Ovary (tissue), 9 donors: ENCODE results near the gene CCDC63. TPM values are rescaled to one million over a fixed set of nuclear protein-coding genes. Genes with fewer than 3 reads are reported as not detected.

ENCODE experiments used
- DNase-seq, 5 donors: peaks; one replicate each; pipeline ENCODE4 v3.0.0-alpha.2; 2019 to 2020
- H3K27ac ChIP-seq, 2 donors: fragments of 200-600 bp; one replicate each; pipeline versions ENCODE4 v1.5.1 to v1.8.0; 2019 to 2022
- H3K27me3 ChIP-seq: fragments of 200-600 bp; one replicate; pipeline ENCODE4 v1.8.0; 2022
- H3K36me3 ChIP-seq: fragments of 200-600 bp; sonication (generic); one replicate; pipeline ENCODE4 v1.5.1; 2019
- H3K4me1 ChIP-seq: one replicate; pipeline ENCODE4 v1.8.1; 2013; ENCODE audit warnings: mild to moderate bottlenecking, moderate library complexity; ENCODE audit not compliant: insufficient read depth
- H3K4me3 ChIP-seq: fragments of 200-600 bp; sonication (generic); one replicate; pipeline ENCODE4 v1.5.1; 2017
- H3K9me3 ChIP-seq, 2 donors: fragments of 200-600 bp in 1 of 2; sonication (generic) in 1 of 2; one replicate each; pipeline versions ENCODE4 v1.5.1 to v1.8.1; 2013 to 2019; ENCODE audit warnings: mild to moderate bottlenecking in 1 of 2, moderate library complexity in 1 of 2
- EP300 ChIP-seq: sonication (generic); formaldehyde crosslinking; IDR thresholded peaks from one replicate; pipeline ENCODE4 v1.6.1; 2017; ENCODE audit warnings: antibody characterized with exemption
- POLR2A ChIP-seq: fragments of 450-650 bp; IDR thresholded peaks from one replicate; pipeline ENCODE4 v1.6.1; 2017; ENCODE audit warnings: antibody characterized with exemption, mild to moderate bottlenecking, moderate library complexity
- WGBS, 3 donors: extraction: QIAGEN DNeasy Blood & Tissue Kit in 1 of 3; methylation state at CpG; one replicate each; pipeline versions ENCODE4 v1.1.5 to v1.1.7; 2013 to 2017; 5-methylcytosine and 5-hydroxymethylcytosine counted together
- intact Hi-C, 4 donors: fragments of 100-400 bp; cut with DNase I; formaldehyde crosslinking; loops; one replicate each; pipeline versions ENCODE4 v1.11.0 to v1.15.1; 2022 to 2023
- polyA plus RNA-seq, 2 donors: library from polyadenylated mRNA; stranded (reverse); fragments of 200-250 nt in 1 of 2; fragments of 350-450 nt in 1 of 2; fragmentation: Illumina TruSeq in 1 of 2; extraction: RNeasy Lipid Tissue Mini Kit (QIAGEN cat#74804) in 1 of 2; gene quantifications; one replicate each; pipeline ENCODE4 v1.2.3, GENCODE V29; 2013 to 2014
- total RNA-seq, 7 donors: library from RNA; depleted of rRNA in 2 of 7; stranded (reverse); fragments of >200 nt in 2 of 7; fragmentation: NEBNext Ultra II Directional in 3 of 7; extraction: Animal tissue kit (Norgen Biotek cat#: 25700) in 3 of 7; gene quantifications; one replicate each; pipeline versions ENCODE4 v1.1.0 to v1.2.4, GENCODE V29; 2016 to 2023
- TF ChIP-seq, protein P1 (sequence below), 3 donors: fragments of 450-650 bp in 2 of 3; fragments of 200-600 bp in 1 of 3; IDR thresholded peaks; one replicate each; pipeline versions ENCODE4 v1.5.1 to v1.8.0; 2016 to 2022; ENCODE audit warnings: antibody characterized with exemption in 3 of 3, mild to moderate bottlenecking in 1 of 3
- donor health status: DM: no; HTN: no; CAD: no; lungs with moderate emphysema.
- donor health status: DM: no; HTN: no; CAD: no.
- donor health status: Bipolar disorder and iron deficiency.
- donor health status: DM: yes; HTN: yes; CAD: no.
- donor health status: DM: no; HTN: no; CAD: no.
- donor health status: DM: yes; HTN: yes; CAD: no.

Gene CCDC63
- total and polyA plus RNA-seq, 9 donors: not detected

DNA sequence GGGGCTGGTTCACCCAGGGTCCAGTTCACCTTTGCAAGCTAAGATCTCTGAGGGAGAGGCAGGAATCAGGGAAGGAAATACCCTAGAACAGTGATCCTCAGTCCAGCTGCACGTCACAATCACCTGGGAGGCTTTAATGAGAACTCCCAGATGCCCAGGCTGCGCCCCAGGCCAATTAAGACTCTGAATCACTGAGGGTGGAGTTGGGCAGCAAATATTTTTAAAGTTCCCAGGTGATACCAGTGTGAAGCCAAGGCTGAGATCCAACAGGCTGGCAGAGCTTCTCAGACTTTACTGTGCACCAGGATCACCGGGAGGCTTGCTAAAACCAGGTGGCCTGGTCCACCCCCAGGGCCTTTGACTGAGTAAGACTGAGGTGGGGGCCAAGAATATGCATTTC is 49.8 kb downstream of the CCDC63 start:
- H3K27ac ChIP-seq: no peak overlapping the region
- WGBS, 3 donors: 70 to 80% (median 79%) methylated on average over 3 of the region's 3 CpGs
- intact Hi-C loops: loop anchor here in 1 of 4 donors (5.0 to 10.0 kb wide), 2 partner anchors 408 to 556 kb away; no protein-coding TSS in a partner anchor

DNA sequence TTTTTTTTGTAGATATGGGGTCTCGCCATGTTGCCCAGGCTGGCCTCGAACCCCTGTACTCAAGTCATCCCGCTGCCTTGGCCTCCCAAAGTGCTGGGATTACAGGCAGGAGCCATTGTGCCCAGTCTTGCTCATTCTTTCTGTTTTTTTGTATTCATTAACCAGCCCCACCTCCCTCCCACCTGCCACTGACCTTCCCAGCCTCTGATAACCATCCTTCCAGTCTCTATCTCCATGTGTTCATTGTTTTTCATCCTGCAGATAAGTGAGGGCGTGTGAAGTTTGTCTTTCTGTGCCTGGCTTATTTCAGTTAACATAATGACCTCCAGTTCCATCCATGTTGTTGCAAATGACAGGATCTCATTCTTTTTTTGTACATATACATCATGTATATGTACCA is 54.6 kb downstream of the CCDC63 start:
- Histone ChIP-seq H3K36me3 (no peaks in the 10 kb centered on the region), H3K4me1 (no peaks in the 10 kb centered on the region), H3K27ac (no peak overlapping the region), H3K4me3 (no peak overlapping the region), H3K9me3 (no peaks in the 10 kb centered on the region), H3K27me3 (no peaks in the 10 kb centered on the region)
- TF ChIP-seq, protein P1, sequence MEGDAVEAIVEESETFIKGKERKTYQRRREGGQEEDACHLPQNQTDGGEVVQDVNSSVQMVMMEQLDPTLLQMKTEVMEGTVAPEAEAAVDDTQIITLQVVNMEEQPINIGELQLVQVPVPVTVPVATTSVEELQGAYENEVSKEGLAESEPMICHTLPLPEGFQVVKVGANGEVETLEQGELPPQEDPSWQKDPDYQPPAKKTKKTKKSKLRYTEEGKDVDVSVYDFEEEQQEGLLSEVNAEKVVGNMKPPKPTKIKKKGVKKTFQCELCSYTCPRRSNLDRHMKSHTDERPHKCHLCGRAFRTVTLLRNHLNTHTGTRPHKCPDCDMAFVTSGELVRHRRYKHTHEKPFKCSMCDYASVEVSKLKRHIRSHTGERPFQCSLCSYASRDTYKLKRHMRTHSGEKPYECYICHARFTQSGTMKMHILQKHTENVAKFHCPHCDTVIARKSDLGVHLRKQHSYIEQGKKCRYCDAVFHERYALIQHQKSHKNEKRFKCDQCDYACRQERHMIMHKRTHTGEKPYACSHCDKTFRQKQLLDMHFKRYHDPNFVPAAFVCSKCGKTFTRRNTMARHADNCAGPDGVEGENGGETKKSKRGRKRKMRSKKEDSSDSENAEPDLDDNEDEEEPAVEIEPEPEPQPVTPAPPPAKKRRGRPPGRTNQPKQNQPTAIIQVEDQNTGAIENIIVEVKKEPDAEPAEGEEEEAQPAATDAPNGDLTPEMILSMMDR (IDR thresholded peaks at IDR 0.05): no peak
- no peak for TF ChIP-seq EP300
- no peak for TF ChIP-seq POLR2A
- 64 to 82% (median 70%) methylated on average over 4 of the region's 4 CpGs for WGBS, 3 donors
- DNase-seq: no peak
- intact Hi-C loops: no loop called here

More for the DNA sequence above, 49.8 kb downstream of the CCDC63 start:
- no peaks in the 10 kb centered on the region for H3K36me3 ChIP-seq
- no peaks in the 10 kb centered on the region for H3K27me3 ChIP-seq
- no peaks in the 10 kb centered on the region for H3K4me1 ChIP-seq
- TF ChIP-seq, protein P1 (IDR thresholded peaks at IDR 0.05): no peak
- TF ChIP-seq EP300 (no peak), POLR2A (no peak)
- H3K4me3 ChIP-seq: no peak overlapping the region
- DNase-seq: no peak
- no peaks in the 10 kb centered on the region for H3K9me3 ChIP-seq

GRCh38 chr12:110903511-110903910 is 56.7 kb downstream of the CCDC63 start:
- TF ChIP-seq, protein P1 (IDR thresholded peaks at IDR 0.05): no peak
- TF ChIP-seq POLR2A (no peak), EP300 (no peak)

DNA sequence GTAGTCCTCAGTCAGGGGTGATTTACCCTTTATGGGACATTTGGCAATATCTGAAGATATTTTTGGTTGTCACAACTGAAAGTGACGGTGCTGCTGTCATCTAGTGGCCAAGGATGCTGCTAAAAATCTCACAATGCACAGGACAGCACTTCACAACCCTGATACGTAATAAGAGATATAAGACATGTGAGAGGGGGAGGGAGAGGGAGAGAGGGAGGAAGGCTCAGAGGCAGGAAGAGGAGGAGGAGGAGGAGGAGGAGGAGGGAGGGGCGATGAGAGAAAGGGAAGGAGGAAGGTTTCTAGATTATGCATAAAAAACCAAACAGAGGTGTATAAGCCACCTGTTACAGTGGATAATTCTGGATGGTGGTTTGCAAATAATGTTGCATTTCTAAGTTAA is 59.3 kb downstream of the CCDC63 start:
- intact Hi-C loops: no loop called here
- no peak for DNase-seq
- H3K27ac ChIP-seq: no peak overlapping the region
- TF ChIP-seq EP300 (no peak), POLR2A (no peak)
- TF ChIP-seq, protein P1 (IDR thresholded peaks at IDR 0.05): no peak
- no peaks in the 10 kb centered on the region for H3K27me3 ChIP-seq
- no peaks in the 10 kb centered on the region for H3K4me1 ChIP-seq
- 19 to 24% (median 21%) methylated on average over 3 of the region's 3 CpGs for WGBS, 3 donors
- no peaks in the 10 kb centered on the region for H3K9me3 ChIP-seq
- no peaks in the 10 kb centered on the region for H3K36me3 ChIP-seq
- no peak overlapping the region for H3K4me3 ChIP-seq

More at GRCh38 chr12:110903511-110903910, 56.7 kb downstream of the CCDC63 start:
- WGBS, 3 donors: 91 to 99% (median 93%) methylated on average over 4 of the region's 4 CpGs
- no peak for DNase-seq
- Histone ChIP-seq H3K27ac (no peak overlapping the region), H3K4me3 (no peak overlapping the region), H3K27me3 (no peaks in the 10 kb centered on the region), H3K4me1 (no peaks in the 10 kb centered on the region), H3K36me3 (no peaks in the 10 kb centered on the region), H3K9me3 (no peaks in the 10 kb centered on the region)
- intact Hi-C loops: no loop called here
